IMR-90 (cell line): ENCODE measurements around the gene XRCC3.

Experiments used
- BHLHE40 ChIP-seq: fragments of 150-350 bp; IDR thresholded peaks from 2 replicates; pipeline ENCODE4 v1.6.1; 2016; ENCODE audit warnings: mild to moderate bottlenecking, low read depth, low read length
- CHD1 ChIP-seq: IDR thresholded peaks from 2 replicates; pipeline ENCODE4 v1.6.1; 2012; ENCODE audit warnings: low read depth, low read length, improper control_type of control experiment
- CTCF ChIP-seq: conservative IDR thresholded peaks from 2 replicates; pipeline ENCODE4 v1.5.1; 2012; ENCODE audit warnings: mild to moderate bottlenecking, low read depth, low read length, improper control_type of control experiment
- POLR2A ChIP-seq: IDR thresholded peaks from 2 replicates; pipeline ENCODE4 v1.6.1; 2012; ENCODE audit warnings: mild to moderate bottlenecking, low read depth, low read length
- RAD21 ChIP-seq: IDR thresholded peaks from 2 replicates; pipeline ENCODE4 v1.6.1; 2012; ENCODE audit warnings: low read length, improper control_type of control experiment

- TF ChIP-seq CTCF: no peak
- TF ChIP-seq CHD1: no peak
- TF ChIP-seq BHLHE40: no peak
- no peak for TF ChIP-seq RAD21
- no peak for TF ChIP-seq POLR2A
Measured at GRCh38 chr14:103736546-103737431, 21.5 kb upstream of the XRCC3 start.
